ENCODE data around the gene HTRA3.

GRCh38 chr4:8353912-8354453 lies 84.4 kb downstream of the HTRA3 start:
- TF ChIP-seq CTCF (IDR thresholded peaks at IDR 0.05; ENCODE audit: low read depth, low read length, missing input control) = no peak
- TF ChIP-seq NR2F2 (IDR thresholded peaks at IDR 0.05) = no peak
- TF ChIP-seq RAD21 (IDR thresholded peaks at IDR 0.05) = no peak
- no peak for TF ChIP-seq TAF1 (conservative IDR thresholded peaks at IDR 0.05)
- TF ChIP-seq SP1 (IDR thresholded peaks at IDR 0.05) = no peak

Data from liver (tissue), 3 donors.